Measurements from ENCODE around the gene AKAP6. TPM values are rescaled to one million over a fixed set of nuclear protein-coding genes. Genes with fewer than 3 reads are reported as not detected.

AKAP6 gene
- total RNA-seq, 1 donor from 2014 or later, result 2.8 TPM

- Histone ChIP-seq H3K4me2 (ENCODE audit: low read length) (no peak overlapping the region), H3K4me1 (ENCODE audit: insufficient read depth, low read length) (peaks cover 32% of the 10 kb centered on the region), H3K27ac (ENCODE audit: low read depth, low read length) (no peak overlapping the region), H3K4me3 (ENCODE audit: insufficient read depth, low read depth, low read length) (no peak overlapping the region), H3K36me3 (ENCODE audit: insufficient read depth, low read length) (no peaks in the 10 kb centered on the region), H3K27me3 (ENCODE audit: insufficient read depth, low read length) (no peaks in the 10 kb centered on the region), H2AFZ (ENCODE audit: low read depth, low read length) (no peak overlapping the region), H3K9me3 (ENCODE audit: insufficient read depth, low read depth, low read length) (no peaks in the 10 kb centered on the region), H4K20me1 (ENCODE audit: insufficient read depth, low read length) (no peaks in the 10 kb centered on the region), H3K9ac (ENCODE audit: low read length) (no peak overlapping the region), H3K79me2 (ENCODE audit: insufficient read depth, low read length) (no peaks in the 10 kb centered on the region)
- H3K36me3 Mint-ChIP-seq (ENCODE audit: low read depth, unreplicated experiment), result no peaks in the 10 kb centered on the region
- no peak for DNase-seq (ENCODE audit: low read depth)
- H3K4me1 Mint-ChIP-seq (ENCODE audit: low read depth, unreplicated experiment), result peaks cover 19% of the 10 kb centered on the region
- H3K9me3 Mint-ChIP-seq (ENCODE audit: unreplicated experiment), result no peaks in the 10 kb centered on the region
- TF ChIP-seq, protein P1, sequence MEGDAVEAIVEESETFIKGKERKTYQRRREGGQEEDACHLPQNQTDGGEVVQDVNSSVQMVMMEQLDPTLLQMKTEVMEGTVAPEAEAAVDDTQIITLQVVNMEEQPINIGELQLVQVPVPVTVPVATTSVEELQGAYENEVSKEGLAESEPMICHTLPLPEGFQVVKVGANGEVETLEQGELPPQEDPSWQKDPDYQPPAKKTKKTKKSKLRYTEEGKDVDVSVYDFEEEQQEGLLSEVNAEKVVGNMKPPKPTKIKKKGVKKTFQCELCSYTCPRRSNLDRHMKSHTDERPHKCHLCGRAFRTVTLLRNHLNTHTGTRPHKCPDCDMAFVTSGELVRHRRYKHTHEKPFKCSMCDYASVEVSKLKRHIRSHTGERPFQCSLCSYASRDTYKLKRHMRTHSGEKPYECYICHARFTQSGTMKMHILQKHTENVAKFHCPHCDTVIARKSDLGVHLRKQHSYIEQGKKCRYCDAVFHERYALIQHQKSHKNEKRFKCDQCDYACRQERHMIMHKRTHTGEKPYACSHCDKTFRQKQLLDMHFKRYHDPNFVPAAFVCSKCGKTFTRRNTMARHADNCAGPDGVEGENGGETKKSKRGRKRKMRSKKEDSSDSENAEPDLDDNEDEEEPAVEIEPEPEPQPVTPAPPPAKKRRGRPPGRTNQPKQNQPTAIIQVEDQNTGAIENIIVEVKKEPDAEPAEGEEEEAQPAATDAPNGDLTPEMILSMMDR (IDR thresholded peaks at IDR 0.05; ENCODE audit: insufficient read depth, low read depth, low read length), result no peak
- TF ChIP-seq EZH2 (IDR thresholded peaks at IDR 0.05; ENCODE audit: insufficient read depth, low read length), result no peak
- no peak overlapping the region for H3K4me3 Mint-ChIP-seq (ENCODE audit: unreplicated experiment)
- no peak overlapping the region for H3K27ac Mint-ChIP-seq (ENCODE audit: unreplicated experiment)
- no peaks in the 10 kb centered on the region for H3K27me3 Mint-ChIP-seq (ENCODE audit: low read depth, unreplicated experiment)
- FAIRE-seq, result no peak
Measured at GRCh38 chr14:32707742-32708500, 378.8 kb downstream of the AKAP6 start.

- no peaks in the 10 kb centered on the region for H3K9me3 ChIP-seq (ENCODE audit: insufficient read depth, low read depth, low read length)
- H4K20me1 ChIP-seq (ENCODE audit: insufficient read depth, low read length), result no peaks in the 10 kb centered on the region
- Mint-ChIP-seq H3K27ac (ENCODE audit: unreplicated experiment) (no peak overlapping the region), H3K9me3 (ENCODE audit: unreplicated experiment) (no peaks in the 10 kb centered on the region), H3K27me3 (ENCODE audit: low read depth, unreplicated experiment) (no peaks in the 10 kb centered on the region), H3K4me3 (ENCODE audit: unreplicated experiment) (no peak overlapping the region), H3K4me1 (ENCODE audit: low read depth, unreplicated experiment) (peaks cover 12% of the 10 kb centered on the region), H3K36me3 (ENCODE audit: low read depth, unreplicated experiment) (no peaks in the 10 kb centered on the region)
- DNase-seq (ENCODE audit: low read depth) (peak; percentile 95), FAIRE-seq (peak; percentile 71)
- H3K27ac ChIP-seq (ENCODE audit: low read depth, low read length), result peak overlapping the region; percentile 64
- H3K9ac ChIP-seq (ENCODE audit: low read length), result peak overlapping the region; percentile 40
- H3K79me2 ChIP-seq (ENCODE audit: insufficient read depth, low read length), result no peaks in the 10 kb centered on the region
- no peaks in the 10 kb centered on the region for H3K36me3 ChIP-seq (ENCODE audit: insufficient read depth, low read length)
- peaks cover 27% of the 10 kb centered on the region for H3K4me1 ChIP-seq (ENCODE audit: insufficient read depth, low read length)
- H3K4me3 ChIP-seq (ENCODE audit: insufficient read depth, low read depth, low read length), result no peak overlapping the region
- H3K4me2 ChIP-seq (ENCODE audit: low read length), result peak overlapping the region; percentile 31
- no peaks in the 10 kb centered on the region for H3K27me3 ChIP-seq (ENCODE audit: insufficient read depth, low read length)
- TF ChIP-seq, protein P1 (IDR thresholded peaks at IDR 0.05; ENCODE audit: insufficient read depth, low read depth, low read length), result no peak
- TF ChIP-seq EZH2 (IDR thresholded peaks at IDR 0.05; ENCODE audit: insufficient read depth, low read length), result no peak
- H2AFZ ChIP-seq (ENCODE audit: low read depth, low read length), result no peak overlapping the region
Measured at GRCh38 chr14:32709027-32709426, 379.9 kb downstream of the AKAP6 start.

DNA sequence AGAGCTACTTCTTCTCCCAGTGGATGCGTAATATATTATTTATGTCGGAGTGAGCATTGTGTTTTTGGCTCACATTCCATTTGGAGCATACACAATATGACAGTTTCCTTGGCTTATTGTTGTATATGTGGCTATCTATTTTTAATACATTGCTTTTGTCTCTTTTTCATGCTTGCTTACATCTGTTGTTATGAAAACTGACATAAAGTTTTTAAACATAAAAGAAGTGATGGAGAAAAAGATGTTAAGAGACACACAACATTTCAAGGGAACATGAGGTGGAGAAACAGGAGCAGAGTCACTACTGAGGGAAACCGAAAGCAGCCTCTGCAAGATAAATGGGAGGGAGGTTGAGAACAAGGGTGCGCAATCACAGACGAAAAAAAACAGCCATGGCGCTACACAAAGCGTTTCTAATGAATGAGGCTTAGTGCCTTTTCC lies 381.2 kb downstream of the AKAP6 start:
- no peak overlapping the region for H3K4me3 ChIP-seq (ENCODE audit: insufficient read depth, low read depth, low read length)
- H3K4me2 ChIP-seq (ENCODE audit: low read length), result peak overlapping the region; percentile 69
- no peaks in the 10 kb centered on the region for H3K9me3 ChIP-seq (ENCODE audit: insufficient read depth, low read depth, low read length)
- H3K36me3 ChIP-seq (ENCODE audit: insufficient read depth, low read length), result no peaks in the 10 kb centered on the region
- FAIRE-seq (no peak), DNase-seq (ENCODE audit: low read depth) (peak; percentile 54)
- Mint-ChIP-seq H3K4me1 (ENCODE audit: low read depth, unreplicated experiment) (peaks cover 12% of the 10 kb centered on the region), H3K36me3 (ENCODE audit: low read depth, unreplicated experiment) (no peaks in the 10 kb centered on the region), H3K27me3 (ENCODE audit: low read depth, unreplicated experiment) (no peaks in the 10 kb centered on the region), H3K4me3 (ENCODE audit: unreplicated experiment) (no peak overlapping the region), H3K27ac (ENCODE audit: unreplicated experiment) (no peak overlapping the region), H3K9me3 (ENCODE audit: unreplicated experiment) (no peaks in the 10 kb centered on the region)
- peak overlapping the region; percentile 43 for H2AFZ ChIP-seq (ENCODE audit: low read depth, low read length)
- H3K9ac ChIP-seq (ENCODE audit: low read length), result peak overlapping the region; percentile 44
- peaks cover 27% of the 10 kb centered on the region for H3K4me1 ChIP-seq (ENCODE audit: insufficient read depth, low read length)
- H4K20me1 ChIP-seq (ENCODE audit: insufficient read depth, low read length), result no peaks in the 10 kb centered on the region
- H3K79me2 ChIP-seq (ENCODE audit: insufficient read depth, low read length), result no peaks in the 10 kb centered on the region
- no peak overlapping the region for H3K27ac ChIP-seq (ENCODE audit: low read depth, low read length)
- H3K27me3 ChIP-seq (ENCODE audit: insufficient read depth, low read length), result no peaks in the 10 kb centered on the region
- TF ChIP-seq EZH2 (IDR thresholded peaks at IDR 0.05; ENCODE audit: insufficient read depth, low read length), result no peak
- TF ChIP-seq, protein P1 (IDR thresholded peaks at IDR 0.05; ENCODE audit: insufficient read depth, low read depth, low read length), result no peak
